PC-9 (cell line): ENCODE data around the gene PHF21B. TPM values are rescaled to one million over a fixed set of nuclear protein-coding genes. Genes with fewer than 3 reads are reported as not detected.

ENCODE experiments used
- BruUV-seq: library from RNA; stranded (reverse); fragments of 400-500 nt; replicated peaks from 2 replicates; lab custom pipeline; 2021; lab: Mats Ljungman, UMichigan
- CTCF ChIA-PET: fragments of 300-600 bp; sonication (Branson Sonifier 250); formaldehyde crosslinking; loops from one replicate; lab custom pipeline; 2022; ENCODE audit warnings: antibody characterized with exemption; lab: Charles Lee
- POLR2A ChIA-PET: fragments of 300-600 bp; sonication (Branson Sonifier 250); formaldehyde crosslinking; loops from one replicate; lab custom pipeline; 2022; ENCODE audit warnings: antibody characterized with exemption; ENCODE audit not compliant: unreplicated experiment; lab: Charles Lee
- DNase-seq, 2 experiments: peaks; one replicate each; pipeline versions ENCODE4 v3.0.0 to v3.0.0-alpha.2; 2015 to 2022; ENCODE audit warnings: mixed read lengths in 1 of 2
- H2AFZ ChIP-seq: fragments of 200-600 bp; sonication (generic); 2 replicates; pipeline ENCODE4 v1.8.1; 2017; ENCODE audit warnings: antibody characterized with exemption
- H3F3A ChIP-seq: fragments of 200-600 bp; sonication (generic); 2 replicates; pipeline ENCODE4 v1.8.1; 2017; ENCODE audit warnings: antibody characterized with exemption, mild to moderate bottlenecking, low read depth; ENCODE audit not compliant: insufficient read depth
- H3K27ac ChIP-seq: fragments of 200-600 bp; sonication (generic); 2 replicates; pipeline ENCODE4 v1.6.1; 2016; ENCODE audit warnings: mixed run types
- H3K27me3 ChIP-seq: fragments of 200-600 bp; sonication (generic); 2 replicates; pipeline ENCODE4 v1.6.1; 2016; ENCODE audit warnings: low read depth, mixed run types; ENCODE audit not compliant: insufficient read depth
- H3K36me3 ChIP-seq: fragments of 200-600 bp; sonication (generic); 2 replicates; pipeline ENCODE4 v1.6.1; 2016; ENCODE audit warnings: low read depth, mixed run types
- H3K4me1 ChIP-seq: fragments of 200-600 bp; sonication (generic); replicated peaks from 2 replicates; pipeline ENCODE4 v1.6.1; 2016; ENCODE audit warnings: mixed run types; ENCODE audit not compliant: insufficient read depth
- H3K4me2 ChIP-seq: fragments of 200-600 bp; sonication (generic); 2 replicates; pipeline ENCODE4 v1.6.1; 2017; ENCODE audit warnings: mixed run types
- H3K4me3 ChIP-seq: fragments of 200-600 bp; sonication (generic); 2 replicates; pipeline ENCODE4 v1.6.1; 2016; ENCODE audit warnings: mixed run types
- H3K79me2 ChIP-seq: fragments of 200-600 bp; sonication (generic); 2 replicates; pipeline ENCODE4 v1.6.1; 2017; ENCODE audit warnings: low read depth, mixed run types
- H3K9me2 ChIP-seq: fragments of 200-600 bp; sonication (generic); 2 replicates; pipeline ENCODE4 v1.8.1; 2017; ENCODE audit warnings: mild to moderate bottlenecking; ENCODE audit not compliant: insufficient read depth
- H3K9me3 ChIP-seq: fragments of 200-600 bp; sonication (generic); 2 replicates; pipeline ENCODE4 v1.8.1; 2016; ENCODE audit warnings: low read depth; ENCODE audit not compliant: insufficient read depth
- H4K20me1 ChIP-seq: fragments of 200-600 bp; sonication (generic); 2 replicates; pipeline ENCODE4 v1.8.1; 2017; ENCODE audit not compliant: insufficient read depth
- CTCF ChIP-seq: fragments of 200-600 bp; sonication (generic); conservative IDR thresholded peaks from 2 replicates; pipeline ENCODE4 v1.6.1; 2017; ENCODE audit warnings: mixed run types, antibody characterized with exemption, mild to moderate bottlenecking, moderate library complexity
- EZH2 ChIP-seq: fragments of 200-600 bp; sonication (generic); IDR thresholded peaks from 2 replicates; pipeline ENCODE4 v1.8.0; 2017; ENCODE audit warnings: antibody characterized with exemption, low read depth
- intact Hi-C: fragments of 100-400 bp; cut with micrococcal nuclease; formaldehyde crosslinking; loops from one replicate; pipeline ENCODE4 v1.10.0; 2022; ENCODE audit not compliant: unreplicated experiment
- total RNA-seq: library from RNA; stranded (reverse); gene quantifications from 2 replicates; pipeline ENCODE4 v1.2.3, GENCODE V29; 2021

The PHF21B gene
- total RNA-seq, 1 experiment from 2014 or later = not detected

DNA sequence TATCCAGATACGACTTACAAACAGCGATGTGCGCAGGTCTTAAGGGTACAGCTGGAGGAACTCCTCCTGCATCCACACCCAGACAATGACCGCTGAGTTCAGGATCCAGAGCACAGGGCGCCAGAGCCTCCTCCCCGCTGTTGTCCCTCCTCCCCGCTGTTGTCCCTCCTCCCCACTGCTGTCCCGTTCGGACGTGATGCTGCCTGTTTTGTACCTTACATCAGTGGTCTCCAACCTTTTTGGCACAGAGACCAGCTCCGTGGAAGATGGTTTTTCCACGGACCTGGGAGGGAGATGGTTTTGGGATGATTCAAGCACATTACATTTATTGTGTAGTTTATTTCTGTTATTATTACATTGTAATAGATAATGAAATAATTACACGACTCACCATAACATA, 62.0 kb downstream of the PHF21B start:
- Histone ChIP-seq H3K27me3 (peaks cover 98% of the 10 kb centered on the region), H3K4me2 (no peak overlapping the region), H4K20me1 (no peaks in the 10 kb centered on the region; the same call in 1 of the 2 replicates), H3K4me1 (no peaks in the 10 kb centered on the region), H3K79me2 (no peaks in the 10 kb centered on the region), H3F3A (no peaks in the 10 kb centered on the region), H3K9me2 (no peaks in the 10 kb centered on the region), H3K4me3 (no peak overlapping the region), H2AFZ (no peak overlapping the region), H3K36me3 (no peaks in the 10 kb centered on the region), H3K9me3 (no peaks in the 10 kb centered on the region), H3K27ac (no peak overlapping the region)
- intact Hi-C loops = no loop called here
- POLR2A ChIA-PET = no interaction called here
- no TSS peak for BruUV-seq
- TF ChIP-seq CTCF = no peak
- TF ChIP-seq EZH2 = no peak; the same call in 1 of the 2 replicates
- CTCF ChIA-PET = no interaction called here
- no peak for DNase-seq

DNA sequence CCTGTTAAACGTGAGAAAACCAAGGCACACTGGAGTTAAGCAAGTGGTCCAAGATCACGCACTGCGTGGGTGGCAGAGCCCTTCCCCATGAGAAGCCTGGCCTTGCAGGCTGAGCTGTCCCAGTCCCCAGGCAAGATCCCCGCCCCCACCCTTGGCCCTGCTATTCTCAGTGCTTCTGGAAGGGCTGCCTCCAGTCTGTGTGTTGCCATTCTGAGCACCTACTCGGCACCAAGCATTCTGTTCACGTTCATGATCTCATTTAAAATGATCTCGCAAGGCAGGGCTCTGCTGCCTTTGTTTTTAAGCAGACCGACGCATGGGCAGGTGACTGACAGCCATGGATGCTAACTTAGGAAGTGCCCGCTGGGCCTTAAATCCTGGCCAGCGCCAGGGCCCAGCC, 62.8 kb downstream of the PHF21B start:
- H4K20me1 ChIP-seq = no peaks in the 10 kb centered on the region; the same call in 1 of the 2 replicates
- POLR2A ChIA-PET = no interaction called here
- no peaks in the 10 kb centered on the region for H3K36me3 ChIP-seq
- no peaks in the 10 kb centered on the region for H3K9me3 ChIP-seq
- no peaks in the 10 kb centered on the region for H3K79me2 ChIP-seq
- intact Hi-C loops = no loop called here
- no peak overlapping the region for H3K4me3 ChIP-seq
- H3K9me2 ChIP-seq = no peaks in the 10 kb centered on the region
- TF ChIP-seq EZH2 = no peak
- TF ChIP-seq CTCF = no peak
- no peak overlapping the region for H3K4me2 ChIP-seq
- peaks cover 98% of the 10 kb centered on the region for H3K27me3 ChIP-seq
- BruUV-seq = no TSS peak
- H2AFZ ChIP-seq = no peak overlapping the region
- DNase-seq = no peak
- CTCF ChIA-PET = no interaction called here
- H3K4me1 ChIP-seq = no peaks in the 10 kb centered on the region
- no peak overlapping the region for H3K27ac ChIP-seq
- no peaks in the 10 kb centered on the region for H3F3A ChIP-seq

GRCh38 chr22:44944883-44945601, 64.8 kb downstream of the PHF21B start:
- H3K79me2 ChIP-seq = no peaks in the 10 kb centered on the region
- no peaks in the 10 kb centered on the region for H3K4me1 ChIP-seq
- H3K27me3 ChIP-seq = peaks cover 99% of the 10 kb centered on the region
- H3K4me3 ChIP-seq = no peak overlapping the region
- BruUV-seq = no TSS peak
- DNase-seq = no peak
- H3K36me3 ChIP-seq = no peaks in the 10 kb centered on the region
- no peaks in the 10 kb centered on the region for H3F3A ChIP-seq
- ChIA-PET POLR2A (no interaction called here), CTCF (no interaction called here)
- no peak overlapping the region for H2AFZ ChIP-seq
- intact Hi-C loops = no loop called here
- H3K9me3 ChIP-seq = no peaks in the 10 kb centered on the region
- no peaks in the 10 kb centered on the region; the same call in 1 of the 2 replicates for H4K20me1 ChIP-seq
- H3K4me2 ChIP-seq = no peak overlapping the region
- H3K9me2 ChIP-seq = no peaks in the 10 kb centered on the region
- TF ChIP-seq EZH2 = no peak
- TF ChIP-seq CTCF = no peak
- no peak overlapping the region for H3K27ac ChIP-seq
